Endothelial cell of umbilical vein (primary cell): ENCODE measurements around the gene ERLEC1. TPM values are rescaled to one million over a fixed set of nuclear protein-coding genes. Genes with fewer than 3 reads are reported as not detected.
A peak's percentile ranks its signal among the peaks of the same experiment; 100 is the strongest.
"Not testable (repeated sequence)": the region's sequence is repeated elsewhere in the genome, so short reads cannot be mapped to it uniquely, and the experiment has no call there.

Experiments used
- BruUV-seq: library from RNA; stranded (reverse); fragments of 400-500 nt; replicated peaks from 2 replicates; lab custom pipeline; 2021; lab: Mats Ljungman, UMichigan
- CTCF ChIA-PET: fragments of 300-600, 350-600 bp; sonication (Branson Sonifier 250); formaldehyde crosslinking; loops from one replicate; lab custom pipeline; 2021; ENCODE audit warnings: antibody characterized with exemption, inconsistent platforms; lab: Charles Lee
- POLR2A ChIA-PET: fragments of 300-600, 350-600 bp; sonication (Branson Sonifier 250); formaldehyde crosslinking; loops from one replicate; lab custom pipeline; 2021; ENCODE audit warnings: antibody characterized with exemption, inconsistent platforms; lab: Charles Lee
- DNase-seq: peaks from one replicate; pipeline ENCODE4 v3.0.0-alpha.2; 2011; ENCODE audit warnings: low read depth, low spot score
- FAIRE-seq: peaks from 2 replicates; lab custom pipeline; 2011; peaks lifted over from hg19 to GRCh38; lab: Jason Lieb, UNC
- H2AFZ ChIP-seq: 2 replicates; pipeline ENCODE4 v1.6.0; 2012; ENCODE audit warnings: low read depth, low read length, control low read depth, inconsistent platforms
- H3K27ac ChIP-seq: 2 replicates; pipeline ENCODE4 v1.5.1; 2011; ENCODE audit warnings: low read depth, mild to moderate bottlenecking, control low read depth, low read length, moderate library complexity; ENCODE audit not compliant: insufficient read depth
- H3K27me3 ChIP-seq, 2 experiments: 2 replicates each; pipeline versions ENCODE4 v1.6.0 to v1.6.1; 2011; ENCODE audit warnings: low read length in 2 of 2, mixed read lengths in 1 of 2; ENCODE audit not compliant: control insufficient read depth in 2 of 2, insufficient read depth in 2 of 2
- H3K36me3 ChIP-seq, 2 experiments: 2 replicates in 1 of 2; 3 replicates in 1 of 2; pipeline ENCODE4 v1.5.1; 2011; ENCODE audit warnings: low read length in 2 of 2, mild to moderate bottlenecking in 1 of 2, moderate library complexity in 1 of 2; ENCODE audit not compliant: control insufficient read depth in 2 of 2, insufficient read depth in 2 of 2; ENCODE audit errors: extremely low read depth in 1 of 2
- H3K4me1 ChIP-seq: 3 replicates; pipeline ENCODE4 v1.5.1; 2011; ENCODE audit warnings: mild to moderate bottlenecking, low read length; ENCODE audit not compliant: control insufficient read depth, insufficient read depth; ENCODE audit errors: extremely low read depth
- H3K4me2 ChIP-seq: 2 replicates; pipeline ENCODE4 v1.6.1; 2011; ENCODE audit warnings: low read length, control low read depth, mixed read lengths; ENCODE audit not compliant: insufficient read depth
- H3K4me3 ChIP-seq, 3 experiments: fragments of 200-600 bp in 1 of 3; sonication (generic), shearing (Covaris generic) in 1 of 3; replicated peaks in 1 of 3; 2 replicates each; pipeline ENCODE4 v1.5.1; 2011 to 2016; ENCODE audit warnings: control low read depth in 3 of 3, low read length in 3 of 3, mild to moderate bottlenecking in 2 of 3, inconsistent platforms in 1 of 3, low read depth in 1 of 3, moderate library complexity in 1 of 3; ENCODE audit not compliant: insufficient read depth in 1 of 3
- H3K79me2 ChIP-seq: 2 replicates; pipeline ENCODE4 v1.6.0; 2012; ENCODE audit warnings: low read length, inconsistent platforms; ENCODE audit not compliant: control insufficient read depth, insufficient read depth
- H3K9ac ChIP-seq: replicated peaks from 2 replicates; pipeline ENCODE3; 2011; ENCODE audit warnings: low read length, control low read depth; ENCODE audit not compliant: insufficient read depth; ENCODE audit errors: extremely low read depth
- H3K9me1 ChIP-seq: replicated peaks from 3 replicates; pipeline ENCODE4 v1.6.0; 2011; ENCODE audit warnings: mild to moderate bottlenecking, low read length; ENCODE audit not compliant: control insufficient read depth, insufficient read depth; ENCODE audit errors: extremely low read depth
- H3K9me3 ChIP-seq: replicated peaks from 2 replicates; pipeline ENCODE4 v1.5.1; 2012; ENCODE audit warnings: low read length, inconsistent platforms; ENCODE audit not compliant: control insufficient read depth, insufficient read depth
- H4K20me1 ChIP-seq: replicated peaks from 2 replicates; pipeline ENCODE3; 2011; ENCODE audit warnings: mild to moderate bottlenecking, low read length; ENCODE audit not compliant: control insufficient read depth, insufficient read depth; ENCODE audit errors: extremely low read depth
- EZH2 ChIP-seq: IDR thresholded peaks from 2 replicates; pipeline ENCODE4 v1.6.1; 2012; ENCODE audit warnings: borderline replicate concordance, low read depth, mild to moderate bottlenecking, moderate library complexity, low read length, inconsistent platforms; ENCODE audit not compliant: severe bottlenecking
- dilution Hi-C: fragments of 300-500 bp; cut with MboI; formaldehyde crosslinking; loops from one replicate; pipeline ENCODE4 v1.15.0; 2019; ENCODE audit warnings: low sequenced_read_pairs; ENCODE audit not compliant: extremely low pct_ligation_motif_present
- intact Hi-C: fragments of 100-400 bp; cut with micrococcal nuclease; formaldehyde crosslinking; loops from one replicate; pipeline ENCODE4 v1.10.0; 2022
- polyA plus RNA-seq, 4 experiments: library from polyadenylated mRNA; depleted of rRNA in 3 of 4; stranded (reverse) in 3 of 4; unstranded in 1 of 4; fragments of >200 nt; gene quantifications; 2 replicates each; pipeline versions ENCODE4 v1.2.1 to v1.2.3, GENCODE V29; 2011 to 2012; ENCODE audit warnings: missing spikeins in 1 of 4
- total RNA-seq: library from RNA; stranded (reverse); gene quantifications from 2 replicates; pipeline ENCODE4 v1.2.3, GENCODE V29; 2021
- TF ChIP-seq, protein P1 (sequence below), 2 donors: IDR thresholded peaks; 1 replicate in 1 of 2; 2 replicates in 1 of 2; pipeline ENCODE4 v1.5.1; 2011; ENCODE audit warnings: low read length in 2 of 2, mild to moderate bottlenecking in 2 of 2, moderate library complexity in 2 of 2, control low read depth in 1 of 2, inconsistent platforms in 1 of 2, low read depth in 1 of 2; ENCODE audit not compliant: insufficient read depth in 1 of 2; ENCODE audit errors: extremely low read depth in 1 of 2

The ERLEC1 gene
- total and polyA plus RNA-seq, 2 donors (not counting 3 experiments of a cell fraction or from before 2014, with no cell fraction given) = 23.1 to 37.6 TPM

DNA sequence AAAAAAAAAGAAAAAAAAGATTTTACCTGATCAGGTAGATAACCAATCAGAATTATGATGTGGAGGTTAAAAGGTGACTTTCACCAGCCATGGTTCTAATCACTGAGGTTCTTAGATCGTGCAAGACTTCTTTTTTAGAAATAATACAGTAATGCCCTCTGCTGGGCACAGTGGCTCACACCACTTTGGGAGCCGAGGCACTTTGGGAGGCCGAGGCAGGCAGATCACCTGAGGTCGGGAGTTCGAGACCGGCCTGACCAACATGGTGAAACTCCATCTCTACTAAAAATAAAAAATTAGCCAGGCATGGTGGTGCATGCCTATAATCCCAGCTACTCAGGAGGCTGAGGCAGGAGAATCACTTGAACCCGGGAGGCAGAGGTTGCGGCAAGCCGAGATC, 36.8 kb downstream of the ERLEC1 start:
- POLR2A ChIA-PET, H3K9me1 ChIP-seq, H3K4me1 ChIP-seq, intact Hi-C loops, H3K79me2 ChIP-seq, H2AFZ ChIP-seq, CTCF ChIA-PET, H4K20me1 ChIP-seq, H3K4me3 ChIP-seq, dilution Hi-C loops, H3K9ac ChIP-seq, H3K27me3 ChIP-seq, H3K36me3 ChIP-seq, H3K4me2 ChIP-seq, H3K27ac ChIP-seq, H3K9me3 ChIP-seq, DNase-seq, BruUV-seq: not testable (repeated sequence)
- FAIRE-seq = peak; percentile 18
- TF ChIP-seq, protein P1, sequence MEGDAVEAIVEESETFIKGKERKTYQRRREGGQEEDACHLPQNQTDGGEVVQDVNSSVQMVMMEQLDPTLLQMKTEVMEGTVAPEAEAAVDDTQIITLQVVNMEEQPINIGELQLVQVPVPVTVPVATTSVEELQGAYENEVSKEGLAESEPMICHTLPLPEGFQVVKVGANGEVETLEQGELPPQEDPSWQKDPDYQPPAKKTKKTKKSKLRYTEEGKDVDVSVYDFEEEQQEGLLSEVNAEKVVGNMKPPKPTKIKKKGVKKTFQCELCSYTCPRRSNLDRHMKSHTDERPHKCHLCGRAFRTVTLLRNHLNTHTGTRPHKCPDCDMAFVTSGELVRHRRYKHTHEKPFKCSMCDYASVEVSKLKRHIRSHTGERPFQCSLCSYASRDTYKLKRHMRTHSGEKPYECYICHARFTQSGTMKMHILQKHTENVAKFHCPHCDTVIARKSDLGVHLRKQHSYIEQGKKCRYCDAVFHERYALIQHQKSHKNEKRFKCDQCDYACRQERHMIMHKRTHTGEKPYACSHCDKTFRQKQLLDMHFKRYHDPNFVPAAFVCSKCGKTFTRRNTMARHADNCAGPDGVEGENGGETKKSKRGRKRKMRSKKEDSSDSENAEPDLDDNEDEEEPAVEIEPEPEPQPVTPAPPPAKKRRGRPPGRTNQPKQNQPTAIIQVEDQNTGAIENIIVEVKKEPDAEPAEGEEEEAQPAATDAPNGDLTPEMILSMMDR (IDR thresholded peaks at IDR 0.05; ENCODE audit: extremely low read depth in 1 of 2, insufficient read depth in 1 of 2, low read depth in 1 of 2, low read length in 2 of 2) = peak in 1 of 2 donors; percentile 9

DNA sequence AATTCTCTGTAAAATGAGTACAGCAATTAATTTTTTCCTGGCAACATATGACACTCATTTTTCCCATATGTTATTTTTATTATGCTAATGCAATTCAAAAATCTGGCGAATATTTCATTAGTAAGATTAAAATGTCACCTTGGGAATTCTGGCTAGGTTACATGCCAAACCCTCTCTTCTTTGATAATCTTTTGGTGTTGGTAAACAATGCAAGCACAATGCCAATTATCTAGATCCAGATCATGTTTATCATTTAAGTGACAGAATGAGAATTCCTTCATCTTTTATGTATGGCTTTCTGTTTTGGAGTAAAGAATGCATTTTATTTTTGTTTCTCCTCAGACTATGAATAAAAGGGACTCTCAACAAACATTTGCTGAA, 39.2 kb downstream of the ERLEC1 start:
- no peaks in the 10 kb centered on the region for H3K9me1 ChIP-seq
- no peaks in the 10 kb centered on the region for H3K4me1 ChIP-seq
- ChIA-PET POLR2A (no interaction called here), CTCF (no interaction called here)
- H3K4me2 ChIP-seq = no peak overlapping the region
- H3K4me3 ChIP-seq = no peak overlapping the region
- dilution Hi-C loops = no loop called here
- H3K9ac ChIP-seq = no peak overlapping the region
- H3K36me3 ChIP-seq = no peaks in the 10 kb centered on the region
- no TSS peak for BruUV-seq
- FAIRE-seq = peak; percentile 61
- no peak overlapping the region for H3K27ac ChIP-seq
- H3K9me3 ChIP-seq = no peaks in the 10 kb centered on the region
- H3K27me3 ChIP-seq = no peaks in the 10 kb centered on the region
- no peaks in the 10 kb centered on the region for H3K79me2 ChIP-seq
- no peak overlapping the region for H2AFZ ChIP-seq
- no peak for DNase-seq
- no peak for TF ChIP-seq EZH2
- no peaks in the 10 kb centered on the region for H4K20me1 ChIP-seq
- intact Hi-C loops = no loop called here
